ENCODE measurements around the gene TNFAIP3. TPM values are rescaled to one million over a fixed set of nuclear protein-coding genes. Genes with fewer than 3 reads are reported as not detected.

The TNFAIP3 gene
- total RNA-seq, 1 experiment from 2014 or later: 0.75 TPM

DNA sequence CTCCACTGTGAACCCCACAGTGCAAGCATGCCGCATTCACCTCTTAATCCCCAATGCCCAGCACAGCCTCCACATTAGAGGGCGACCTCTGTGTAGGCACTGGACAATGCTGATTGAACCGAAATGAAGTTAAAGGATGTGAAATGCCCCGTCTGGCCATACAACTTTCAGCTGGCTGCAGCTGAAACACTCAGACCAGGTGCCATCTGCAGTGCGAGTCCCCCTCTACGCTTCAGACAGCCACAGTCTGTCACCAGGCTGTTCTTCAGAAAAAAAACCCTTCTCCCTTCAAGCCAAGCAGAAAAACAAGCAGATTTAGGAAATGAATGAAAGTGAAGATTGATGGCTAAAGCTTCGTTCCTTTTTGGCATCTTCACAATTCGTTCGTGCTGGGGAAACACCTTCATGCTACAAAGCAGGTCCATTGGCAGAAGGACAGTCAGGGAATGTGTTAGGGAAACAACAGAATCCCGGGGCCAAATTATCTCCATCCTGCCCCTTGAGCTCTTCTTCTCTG, 44.7 kb downstream of the TNFAIP3 start:
- no peak for DNase-seq (ENCODE audit: low spot score)
- in situ Hi-C loops (cut with HindIII; ENCODE audit: low sequenced_read_pairs): no loop called here

- in situ Hi-C loops (cut with HindIII; ENCODE audit: low sequenced_read_pairs): no loop called here
These were observed 45.8 kb downstream of the TNFAIP3 start for GRCh38 chr6:137912813-137913212.

GRCh38 chr6:137913434-137913833, 46.4 kb downstream of the TNFAIP3 start:
- in situ Hi-C loops (cut with HindIII; ENCODE audit: low sequenced_read_pairs): no loop called here
- no peak for DNase-seq (ENCODE audit: low spot score)

More at GRCh38 chr6:137912813-137913212, 45.8 kb downstream of the TNFAIP3 start:
- DNase-seq (ENCODE audit: low spot score): no peak

DNA sequence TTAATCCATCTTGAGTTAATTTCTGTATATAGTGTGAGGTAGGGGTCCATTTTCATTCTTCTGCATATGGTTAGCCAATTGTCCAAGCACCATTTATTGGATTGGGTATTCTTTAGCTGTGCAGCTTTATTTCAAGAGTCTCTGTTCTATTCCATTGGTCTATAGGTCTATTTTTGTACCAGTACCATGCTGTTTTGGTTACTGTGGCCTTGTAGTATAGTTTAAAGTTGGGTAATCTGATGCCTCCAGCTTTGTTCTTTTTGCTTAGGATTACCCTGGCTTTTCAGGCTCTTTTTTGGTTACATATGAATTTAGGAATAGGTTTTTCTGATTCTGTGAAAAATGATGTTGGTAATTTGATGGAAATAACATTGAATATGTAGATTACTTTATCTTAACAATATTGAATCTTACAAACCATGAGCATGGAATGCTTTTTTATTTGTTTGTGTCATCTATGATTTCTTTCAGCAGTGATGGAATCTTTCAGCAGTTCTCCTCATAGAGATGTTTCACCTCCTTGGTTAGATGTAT, 47.0 kb downstream of the TNFAIP3 start:
- DNase-seq (ENCODE audit: low spot score): no peak
- in situ Hi-C loops (cut with HindIII; ENCODE audit: low sequenced_read_pairs): no loop called here

DNA sequence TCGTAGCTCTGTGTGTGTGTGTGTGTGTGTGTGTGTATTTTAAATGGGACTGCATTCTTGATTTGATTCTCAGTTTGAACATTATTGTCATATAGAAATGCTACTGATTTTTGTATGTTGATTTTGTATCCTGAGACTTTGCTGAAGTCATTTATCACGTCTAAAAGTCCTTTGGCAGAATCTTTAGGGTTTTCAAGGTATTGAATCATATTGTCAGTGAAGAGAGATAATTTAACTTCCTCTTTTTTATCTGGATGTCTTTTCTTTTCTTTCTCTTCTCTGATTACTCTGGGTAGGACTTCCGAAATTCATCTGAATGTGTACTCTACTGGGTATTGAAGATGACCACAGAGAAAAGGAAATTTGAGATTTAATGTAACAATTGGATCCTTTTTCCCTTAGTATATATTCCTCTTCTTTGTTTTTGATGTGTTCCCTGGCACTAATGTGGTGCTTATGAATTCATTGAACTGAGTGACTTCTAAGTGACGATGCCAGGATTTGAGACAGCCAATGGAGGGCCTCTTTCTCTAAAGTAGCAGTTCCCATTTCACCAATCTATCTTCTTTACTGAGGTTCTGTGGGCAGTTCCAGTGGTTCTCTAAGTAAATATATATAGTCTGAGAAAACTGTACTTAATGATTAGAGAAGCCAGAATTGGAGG, 47.6 kb downstream of the TNFAIP3 start:
- in situ Hi-C loops (cut with HindIII; ENCODE audit: low sequenced_read_pairs): no loop called here
- DNase-seq (ENCODE audit: low spot score): no peak

- in situ Hi-C loops (cut with HindIII; ENCODE audit: low sequenced_read_pairs): no loop called here
These were observed 48.7 kb downstream of the TNFAIP3 start for GRCh38 chr6:137915790-137916189.

GRCh38 chr6:137917551-137918325, 50.7 kb downstream of the TNFAIP3 start:
- no peak for DNase-seq (ENCODE audit: low spot score)
- in situ Hi-C loops (cut with HindIII; ENCODE audit: low sequenced_read_pairs): no loop called here

More at GRCh38 chr6:137915790-137916189, 48.7 kb downstream of the TNFAIP3 start:
- DNase-seq (ENCODE audit: low spot score): no peak

DNA sequence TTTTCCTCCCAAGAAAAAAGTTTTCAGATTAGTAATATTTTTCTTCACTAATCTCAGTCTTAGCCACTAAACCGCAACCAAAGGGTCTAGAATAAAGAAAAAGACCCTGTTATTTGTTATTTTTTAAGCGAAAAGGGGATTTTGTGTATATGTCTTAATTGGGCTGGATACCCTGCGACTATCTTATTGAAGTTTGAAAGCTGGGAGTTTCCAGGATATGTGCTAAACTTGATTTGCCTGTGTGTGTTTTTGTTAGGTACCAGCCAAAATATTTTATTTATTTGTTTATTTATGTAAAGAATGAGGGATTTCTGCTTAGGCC, 52.4 kb downstream of the TNFAIP3 start:
- in situ Hi-C loops (cut with HindIII; ENCODE audit: low sequenced_read_pairs): no loop called here
- DNase-seq (ENCODE audit: low spot score): no peak

GRCh38 chr6:137919837-137920730, 53.0 kb downstream of the TNFAIP3 start:
- in situ Hi-C loops (cut with HindIII; ENCODE audit: low sequenced_read_pairs): no loop called here
- DNase-seq (ENCODE audit: low spot score): no peak

DNA sequence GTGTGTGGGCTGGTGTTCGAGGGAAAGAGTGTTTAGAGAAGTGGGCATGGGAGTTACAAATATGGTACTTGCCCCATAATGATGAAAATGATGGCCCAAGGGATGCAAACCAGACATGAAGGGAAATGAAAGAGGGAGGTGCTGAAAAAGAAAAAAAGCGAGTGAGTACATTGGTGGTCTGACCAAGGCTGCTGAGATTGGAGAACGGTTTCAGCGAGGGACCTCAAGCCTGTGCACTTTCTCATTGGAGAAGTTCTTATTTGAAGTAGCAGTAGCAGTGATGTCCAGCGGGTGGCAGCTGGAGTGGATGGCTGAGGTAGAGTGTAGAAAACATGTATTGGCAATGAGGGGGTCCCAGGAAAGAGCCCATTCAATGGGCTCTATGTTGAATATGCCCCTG, 54.8 kb downstream of the TNFAIP3 start:
- in situ Hi-C loops (cut with HindIII; ENCODE audit: low sequenced_read_pairs): no loop called here
- no peak for DNase-seq (ENCODE audit: low spot score)

DNA sequence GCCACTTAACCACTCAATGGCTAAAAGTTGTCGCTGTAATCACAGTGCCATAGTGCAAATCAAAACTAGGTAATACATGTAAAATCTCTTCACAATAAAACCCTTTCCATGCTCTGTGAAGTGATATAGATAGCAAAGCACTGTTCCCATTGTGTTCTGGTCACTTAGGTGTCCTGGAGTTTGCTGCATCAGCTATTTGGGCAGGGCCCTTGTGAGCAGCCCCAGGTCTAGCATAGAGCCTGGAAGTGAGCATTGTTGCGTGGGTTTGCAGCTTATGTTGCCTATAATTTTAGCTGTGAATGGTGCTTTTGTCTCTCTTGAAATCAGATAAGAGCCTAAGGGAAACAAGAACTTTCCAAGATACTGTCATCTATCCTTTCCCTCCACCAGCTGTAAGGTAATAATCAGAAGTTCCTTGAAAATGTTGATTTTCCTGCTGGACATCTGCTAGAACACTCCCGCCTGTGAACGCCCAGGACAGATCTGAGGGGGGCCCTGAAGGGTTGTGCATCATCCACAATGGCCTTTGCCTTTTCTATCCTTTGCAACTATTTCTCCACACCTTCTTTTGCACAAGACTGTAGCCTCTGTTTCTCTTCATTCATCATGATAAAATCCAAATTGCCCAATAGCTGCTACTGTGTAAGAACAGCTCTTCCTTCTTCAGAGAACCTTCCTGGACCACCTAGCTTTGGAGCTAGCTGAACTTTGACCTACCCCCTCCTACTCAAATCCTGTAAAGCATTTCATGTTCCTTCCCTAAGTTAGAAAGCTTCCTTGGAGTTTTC, 57.0 kb downstream of the TNFAIP3 start:
- no peak for DNase-seq (ENCODE audit: low spot score)
- in situ Hi-C loops (cut with HindIII; ENCODE audit: low sequenced_read_pairs): no loop called here

DNA sequence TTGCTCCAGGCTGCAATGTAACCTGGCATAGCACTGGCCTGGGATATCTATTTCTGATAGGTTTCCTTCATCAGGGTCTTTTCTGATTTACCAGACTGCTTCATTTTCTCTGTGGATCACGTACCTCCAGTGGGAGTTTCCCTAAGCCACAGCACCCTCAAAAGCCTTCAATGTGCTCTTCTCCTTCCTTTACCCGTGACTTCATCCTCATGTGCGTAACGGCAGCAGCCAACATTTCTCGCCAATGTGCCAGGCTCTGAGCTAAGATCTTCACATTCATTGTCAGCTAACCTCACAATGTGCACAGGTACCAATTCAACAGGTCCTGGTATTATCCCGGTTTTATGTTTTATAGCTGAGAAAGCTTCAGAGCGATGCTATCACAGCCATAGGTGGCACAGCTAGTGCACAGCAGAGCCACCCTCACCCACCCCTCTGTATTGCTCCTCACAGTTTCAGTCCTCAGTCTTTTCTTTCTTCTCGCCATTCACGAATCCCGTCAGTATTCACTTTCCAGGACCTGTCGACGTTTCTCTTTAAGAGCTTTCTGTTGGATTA, 58.2 kb downstream of the TNFAIP3 start:
- no peak for DNase-seq (ENCODE audit: low spot score)
- in situ Hi-C loops (cut with HindIII; ENCODE audit: low sequenced_read_pairs): no loop called here

DNA sequence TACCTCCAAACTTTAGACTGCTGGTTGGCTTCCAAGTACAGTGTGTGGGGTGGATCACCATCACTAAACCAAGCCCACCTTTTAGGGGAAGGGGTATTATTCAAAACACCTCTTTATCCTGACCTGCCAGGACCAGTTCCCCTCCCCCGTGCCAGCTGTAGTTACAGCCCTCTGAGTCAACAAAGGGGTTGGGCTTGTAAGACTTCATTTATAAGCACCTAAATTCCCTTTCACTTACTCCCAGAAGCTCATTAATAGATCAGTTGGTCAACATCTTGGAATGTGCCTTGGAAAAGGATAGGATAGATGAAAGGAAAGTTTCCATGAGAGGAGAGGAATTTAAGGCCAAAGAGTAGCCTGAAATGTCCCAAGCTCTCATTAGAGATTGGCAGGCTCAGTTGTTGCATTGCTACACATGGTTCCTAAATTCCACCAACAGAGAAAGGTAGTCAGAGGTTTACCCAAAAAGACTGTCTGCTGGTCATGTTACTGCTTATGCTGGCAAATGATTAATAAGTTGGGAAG, 59.2 kb downstream of the TNFAIP3 start:
- in situ Hi-C loops (cut with HindIII; ENCODE audit: low sequenced_read_pairs): no loop called here
- DNase-seq (ENCODE audit: low spot score): no peak

GRCh38 chr6:137926985-137927384, 59.9 kb downstream of the TNFAIP3 start:
- in situ Hi-C loops (cut with HindIII; ENCODE audit: low sequenced_read_pairs): no loop called here
- no peak for DNase-seq (ENCODE audit: low spot score)

DNA sequence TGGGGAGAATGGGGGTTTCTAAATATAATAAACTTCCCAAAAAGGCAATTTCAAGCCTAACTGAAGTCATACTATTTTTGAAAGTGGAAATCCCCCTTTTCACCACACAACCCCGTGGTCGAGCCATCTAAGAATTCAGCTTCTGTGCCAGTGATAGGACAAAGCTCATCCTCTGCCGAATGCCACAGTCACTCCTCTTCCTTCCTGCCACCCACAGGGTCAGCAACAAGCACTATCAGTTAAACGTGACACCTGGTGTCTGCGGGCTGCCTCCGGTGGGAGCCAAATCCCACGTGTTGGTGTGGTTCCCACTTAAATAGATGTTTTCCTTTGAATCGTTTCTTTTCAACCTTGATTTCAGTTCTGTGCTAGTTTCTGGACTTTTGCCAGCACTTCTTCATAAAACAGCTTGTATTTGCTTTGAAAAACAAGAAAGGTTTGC, 60.7 kb downstream of the TNFAIP3 start:
- DNase-seq (ENCODE audit: low spot score): no peak
- in situ Hi-C loops (cut with HindIII; ENCODE audit: low sequenced_read_pairs): no loop called here

DNA sequence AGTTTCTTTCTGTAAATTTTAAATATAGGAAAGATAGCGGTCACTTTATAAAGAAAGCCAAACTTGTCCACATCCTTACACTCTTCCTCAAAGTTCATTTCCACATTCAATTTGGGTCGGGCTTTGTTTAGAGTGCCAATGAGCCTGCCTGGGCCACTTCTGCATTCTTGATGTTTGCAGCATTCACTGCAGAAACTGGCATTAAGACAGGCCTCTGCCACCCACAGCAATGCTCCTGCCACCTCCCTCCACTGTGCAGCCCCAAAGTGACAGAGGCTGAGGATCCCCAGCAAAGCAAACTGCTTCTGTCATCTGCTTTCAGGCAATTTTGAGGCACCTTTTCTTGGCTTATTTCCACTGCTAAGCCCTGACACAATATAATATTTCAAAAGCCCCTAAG, 61.2 kb downstream of the TNFAIP3 start:
- peak; percentile 5 for DNase-seq (ENCODE audit: low spot score)
- in situ Hi-C loops (cut with HindIII; ENCODE audit: low sequenced_read_pairs): no loop called here

- in situ Hi-C loops (cut with HindIII; ENCODE audit: low sequenced_read_pairs): no loop called here
- DNase-seq (ENCODE audit: low spot score): no peak
These were observed 64.9 kb downstream of the TNFAIP3 start for GRCh38 chr6:137931849-137932465.
